Measurements from ENCODE around the gene PTGFRN.

DNA sequence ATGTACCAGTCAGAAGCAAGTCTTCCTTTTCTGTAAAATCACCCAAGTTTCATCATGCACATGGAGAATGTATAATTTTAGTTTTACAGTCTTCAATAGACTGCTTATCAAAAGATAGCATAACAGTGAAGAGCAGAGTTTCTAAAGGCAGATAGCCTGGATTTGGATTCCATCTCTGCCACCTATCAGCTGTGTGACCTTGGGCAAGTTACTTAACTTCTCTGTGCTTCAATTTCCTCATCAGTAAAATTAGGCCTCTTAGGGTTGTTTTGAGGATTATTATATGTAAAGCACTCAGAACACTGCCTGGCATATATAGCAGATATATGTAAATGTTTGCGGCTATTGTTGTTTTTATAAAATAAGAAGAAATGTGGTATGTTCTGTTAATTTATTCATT, 38.9 kb downstream of the PTGFRN start:
- TF ChIP-seq, protein P1, sequence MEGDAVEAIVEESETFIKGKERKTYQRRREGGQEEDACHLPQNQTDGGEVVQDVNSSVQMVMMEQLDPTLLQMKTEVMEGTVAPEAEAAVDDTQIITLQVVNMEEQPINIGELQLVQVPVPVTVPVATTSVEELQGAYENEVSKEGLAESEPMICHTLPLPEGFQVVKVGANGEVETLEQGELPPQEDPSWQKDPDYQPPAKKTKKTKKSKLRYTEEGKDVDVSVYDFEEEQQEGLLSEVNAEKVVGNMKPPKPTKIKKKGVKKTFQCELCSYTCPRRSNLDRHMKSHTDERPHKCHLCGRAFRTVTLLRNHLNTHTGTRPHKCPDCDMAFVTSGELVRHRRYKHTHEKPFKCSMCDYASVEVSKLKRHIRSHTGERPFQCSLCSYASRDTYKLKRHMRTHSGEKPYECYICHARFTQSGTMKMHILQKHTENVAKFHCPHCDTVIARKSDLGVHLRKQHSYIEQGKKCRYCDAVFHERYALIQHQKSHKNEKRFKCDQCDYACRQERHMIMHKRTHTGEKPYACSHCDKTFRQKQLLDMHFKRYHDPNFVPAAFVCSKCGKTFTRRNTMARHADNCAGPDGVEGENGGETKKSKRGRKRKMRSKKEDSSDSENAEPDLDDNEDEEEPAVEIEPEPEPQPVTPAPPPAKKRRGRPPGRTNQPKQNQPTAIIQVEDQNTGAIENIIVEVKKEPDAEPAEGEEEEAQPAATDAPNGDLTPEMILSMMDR (IDR thresholded peaks at IDR 0.05; ENCODE audit: insufficient read depth, low read length, poor library complexity, severe bottlenecking) = no peak
- TF ChIP-seq EZH2phosphoT487 (conservative IDR thresholded peaks at IDR 0.05; ENCODE audit: low read length) = no peak
